Endothelial cell of umbilical vein (primary cell): ENCODE results near the gene SLC4A2.

Experiments
- CTCF ChIP-seq, 2 donors: IDR thresholded peaks; 1 replicate in 1 of 2; 2 replicates in 1 of 2; pipeline ENCODE4 v1.5.1; 2011; ENCODE audit warnings: low read length in 2 of 2, mild to moderate bottlenecking in 2 of 2, moderate library complexity in 2 of 2, control low read depth in 1 of 2, inconsistent platforms in 1 of 2, low read depth in 1 of 2; ENCODE audit not compliant: insufficient read depth in 1 of 2; ENCODE audit errors: extremely low read depth in 1 of 2
- EZH2 ChIP-seq: IDR thresholded peaks from 2 replicates; pipeline ENCODE4 v1.6.1; 2012; ENCODE audit warnings: borderline replicate concordance, low read depth, mild to moderate bottlenecking, moderate library complexity, low read length, inconsistent platforms; ENCODE audit not compliant: severe bottlenecking
- FOS ChIP-seq: IDR thresholded peaks from 2 replicates; pipeline ENCODE4 v1.6.1; 2011; ENCODE audit warnings: mild to moderate bottlenecking, low read length, moderate library complexity, borderline replicate concordance; ENCODE audit not compliant: insufficient read depth
- GATA2 ChIP-seq: IDR thresholded peaks from 2 replicates; pipeline ENCODE4 v1.7.0; 2011; ENCODE audit warnings: low read depth, mild to moderate bottlenecking, moderate library complexity, mixed read lengths, low read length; ENCODE audit not compliant: insufficient read length, insufficient read depth
- JUN ChIP-seq: IDR thresholded peaks from 2 replicates; pipeline ENCODE4 v1.6.1; 2011; ENCODE audit warnings: borderline replicate concordance, low read depth; ENCODE audit not compliant: insufficient read length, insufficient read depth
- MYC ChIP-seq: IDR thresholded peaks from one replicate; pipeline ENCODE4 v1.6.1; 2011; ENCODE audit warnings: mild to moderate bottlenecking, low read depth, low read length
- POLR2A ChIP-seq: IDR thresholded peaks from 2 replicates; pipeline ENCODE4 v1.6.1; 2012; ENCODE audit warnings: low read depth, mild to moderate bottlenecking, control low read depth, low read length
- POLR2AphosphoS5 ChIP-seq: IDR thresholded peaks from 2 replicates; pipeline ENCODE4 v1.6.1; 2012; ENCODE audit warnings: low read depth, mild to moderate bottlenecking, control low read depth, low read length, moderate library complexity; ENCODE audit not compliant: insufficient read depth
- TF ChIP-seq, protein P1 (sequence below): IDR thresholded peaks from 2 replicates; pipeline ENCODE4 v1.6.1; 2011; ENCODE audit not compliant: insufficient read depth, insufficient read length

DNA sequence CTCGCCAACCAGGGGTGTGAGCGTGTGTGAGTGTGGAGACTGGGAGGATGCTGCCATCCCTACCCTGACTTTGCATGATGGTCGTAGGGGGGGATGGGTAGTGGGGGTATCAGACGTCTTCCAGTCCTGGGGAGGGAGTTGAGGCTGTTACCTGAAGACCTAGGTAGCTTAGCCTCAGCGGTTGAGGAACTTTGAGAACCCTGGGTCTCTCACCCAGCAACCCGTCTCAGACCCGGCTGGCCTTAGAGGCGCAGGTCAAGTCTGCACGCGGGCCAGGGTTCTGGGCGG lies 2.7 kb downstream of the SLC4A2 start:
- TF ChIP-seq CTCF (IDR thresholded peaks at IDR 0.05; ENCODE audit: extremely low read depth in 1 of 2, insufficient read depth in 1 of 2, low read depth in 1 of 2, low read length in 2 of 2) (no peak), EZH2 (no peak), GATA2 (no peak), POLR2A (no peak), POLR2AphosphoS5 (no peak), JUN (no peak), MYC (no peak), FOS (no peak)
- TF ChIP-seq, protein P1, sequence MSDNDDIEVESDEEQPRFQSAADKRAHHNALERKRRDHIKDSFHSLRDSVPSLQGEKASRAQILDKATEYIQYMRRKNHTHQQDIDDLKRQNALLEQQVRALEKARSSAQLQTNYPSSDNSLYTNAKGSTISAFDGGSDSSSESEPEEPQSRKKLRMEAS, result no peak
